ENCODE measurements around the gene GPR137.

- TF ChIP-seq EZH2 (IDR thresholded peaks at IDR 0.05; ENCODE audit: insufficient read depth, poor library complexity, severe bottlenecking) (no peak), EZH2phosphoT487 (IDR thresholded peaks at IDR 0.05; ENCODE audit: insufficient read depth, low read depth) (no peak)
These were observed 41.7 kb downstream of the GPR137 start for GRCh38 chr11:64327375-64327774.

All from GM23248 (cell line).